A549 (cell line): ENCODE measurements around the gene ADAMTSL4. TPM values are rescaled to one million over a fixed set of nuclear protein-coding genes. Genes with fewer than 3 reads are reported as not detected.

ENCODE experiments used
- ATAC-seq, 2 experiments: fragments of 200-7000 bp in 1 of 2; fragments of >200 bp in 1 of 2; cut with Nextera tagmentation in 1 of 2; cut with Tn5 transposase in 1 of 2; 3 replicates each; pipeline versions ENCODE4 v1.8.0 to v1.9.1; 2018 to 2020; ENCODE audit warnings: mild to moderate bottlenecking in 1 of 2, moderate library complexity in 1 of 2
- CTCF ChIA-PET: fragments of 300-600 bp; sonication (Branson Sonifier 250); formaldehyde crosslinking; extraction: SDS; loops from one replicate; lab custom pipeline; 2021; ENCODE audit warnings: antibody characterized with exemption, inconsistent platforms; lab: Yijun Ruan, JAX
- POLR2A ChIA-PET: fragments of 350-600 bp; formaldehyde crosslinking; extraction: SDS; loops from one replicate; lab custom pipeline; 2021; ENCODE audit warnings: antibody characterized with exemption, inconsistent platforms; lab: Yijun Ruan, JAX
- DNase-seq, 2 experiments: peaks; one replicate each; pipeline versions ENCODE4 v3.0.0 to v3.0.0-alpha.2; 2011 to 2016; ENCODE audit warnings: low read depth in 1 of 2, low spot score in 1 of 2
- FAIRE-seq: peaks from 2 replicates; lab custom pipeline; 2011; peaks lifted over from hg19 to GRCh38; lab: Jason Lieb, UNC
- H3K27ac ChIP-seq, 2 experiments: fragments of >200 bp; sonication (Bioruptor Twin); formaldehyde crosslinking; 3 replicates each; pipeline ENCODE4 v1.5.1; 2016 to 2017
- H3K4me1 ChIP-seq: fragments of >200 bp; sonication (Bioruptor Twin); formaldehyde crosslinking; 3 replicates; pipeline ENCODE4 v1.6.1; 2016
- H3K4me2 ChIP-seq: fragments of >200 bp; sonication (Bioruptor Twin); formaldehyde crosslinking; 3 replicates; pipeline ENCODE4 v1.6.1; 2016
- H3K4me3 ChIP-seq: fragments of >200 bp; sonication (Bioruptor Twin); formaldehyde crosslinking; 3 replicates; pipeline ENCODE4 v1.5.1; 2016
- H3K9me3 ChIP-seq: fragments of >200 bp; sonication (Bioruptor Twin); formaldehyde crosslinking; 3 replicates; pipeline ENCODE4 v1.6.1; 2016
- CHD4 ChIP-seq: fragments of 200-600 bp; sonication (generic); IDR thresholded peaks from 2 replicates; pipeline ENCODE4 v1.6.1; 2016; ENCODE audit warnings: antibody characterized with exemption, mild to moderate bottlenecking, borderline replicate concordance
- FOSB ChIP-seq: fragments of 250-450 bp; sonication (Bioruptor Pico); IDR thresholded peaks from 2 replicates; pipeline ENCODE4 v1.5.0; 2020; ENCODE audit warnings: mild to moderate bottlenecking, moderate library complexity
- FOSL2 ChIP-seq, 2 experiments: fragments of 450-650 bp in 1 of 2; fragments of >200 bp in 1 of 2; sonication (Bioruptor Twin) in 1 of 2; formaldehyde crosslinking; IDR thresholded peaks; 2 replicates each; pipeline versions ENCODE4 v1.5.0 to v1.6.1; 2016 to 2020; ENCODE audit warnings: mild to moderate bottlenecking in 1 of 2, moderate library complexity in 1 of 2
- HEYL ChIP-seq: fragments of 250-450 bp; sonication (Bioruptor Pico); IDR thresholded peaks from 2 replicates; pipeline ENCODE4 v1.8.0; 2021; ENCODE audit warnings: mild to moderate bottlenecking, moderate library complexity
- HOXB13 ChIP-seq: fragments of 250-450 bp; sonication (Bioruptor Pico); IDR thresholded peaks from 2 replicates; pipeline ENCODE4 v1.5.0; 2020; ENCODE audit warnings: low read depth, mild to moderate bottlenecking, moderate library complexity
- HOXB5 ChIP-seq: fragments of 250-450 bp; sonication (Bioruptor Pico); IDR thresholded peaks from 2 replicates; pipeline ENCODE4 v1.5.0; 2020; ENCODE audit warnings: mild to moderate bottlenecking, moderate library complexity
- JUN ChIP-seq, 2 experiments: fragments of >200 bp; sonication (Bioruptor Twin); formaldehyde crosslinking; IDR thresholded peaks; 2 replicates in 1 of 2; 3 replicates in 1 of 2; pipeline ENCODE4 v1.6.1; 2016 to 2017
- MAFK ChIP-seq: fragments of 450-650 bp; IDR thresholded peaks from 2 replicates; pipeline ENCODE4 v1.6.1; 2014; ENCODE audit not compliant: partially characterized antibody
- MAZ ChIP-seq: fragments of 150-350 bp; IDR thresholded peaks from 2 replicates; pipeline ENCODE4 v1.6.1; 2014; ENCODE audit warnings: antibody characterized with exemption, low read depth, low read length, borderline replicate concordance
- NFE2L2 ChIP-seq: fragments of 150-350 bp; conservative IDR thresholded peaks from 2 replicates; pipeline ENCODE4 v1.6.1; 2014; ENCODE audit warnings: low read length
- NR3C1 ChIP-seq: fragments of >200 bp; sonication (Bioruptor Twin); formaldehyde crosslinking; IDR thresholded peaks from 3 replicates; pipeline ENCODE4 v1.6.1; 2017
- POLR2AphosphoS2 ChIP-seq: conservative IDR thresholded peaks from 2 replicates; pipeline ENCODE4 v1.6.1; 2012; ENCODE audit warnings: low read length, improper control_type of control experiment, inconsistent platforms
- RAD21 ChIP-seq, 2 experiments: fragments of >200 bp in 1 of 2; sonication (Bioruptor Twin) in 1 of 2; formaldehyde crosslinking in 1 of 2; IDR thresholded peaks in 1 of 2; conservative IDR thresholded peaks in 1 of 2; 2 replicates in 1 of 2; 3 replicates in 1 of 2; pipeline ENCODE4 v1.6.1; 2012 to 2018; ENCODE audit warnings: inconsistent platforms in 1 of 2
- RCOR1 ChIP-seq: fragments of 150-350 bp; IDR thresholded peaks from 2 replicates; pipeline ENCODE4 v1.6.1; 2014; ENCODE audit warnings: antibody characterized with exemption, low read length, low read depth
- RFX5 ChIP-seq: fragments of 450-650 bp; IDR thresholded peaks from 2 replicates; pipeline ENCODE4 v1.7.1; 2014; ENCODE audit warnings: antibody characterized with exemption, mild to moderate bottlenecking, moderate library complexity
- SMC3 ChIP-seq: fragments of >200 bp; sonication (Bioruptor Twin); formaldehyde crosslinking; IDR thresholded peaks from 3 replicates; pipeline ENCODE4 v1.6.1; 2018; ENCODE audit warnings: inconsistent platforms
- WGBS: methylation state at CpG from one replicate; pipeline ENCODE4 v1.1.6; 2017; ENCODE audit errors: missing lambda C conversion rate; 5-methylcytosine and 5-hydroxymethylcytosine counted together
- polyA plus RNA-seq, 4 experiments: library from polyadenylated mRNA; depleted of rRNA in 3 of 4; stranded (reverse); fragments of >200 nt; fragmentation: RNase III in 1 of 4; extraction: RNeasy Plus Mini Kit Qiagen cat#74134 plus additional on column Dnase treatment in 1 of 4; gene quantifications; 2 replicates in 3 of 4; 3 replicates in 1 of 4; pipeline ENCODE4 v1.2.3, GENCODE V29; 2011 to 2017
- TF ChIP-seq, protein P1 (sequence below): fragments of >200 bp; sonication (Bioruptor Twin); formaldehyde crosslinking; IDR thresholded peaks from 3 replicates; pipeline ENCODE4 v1.5.1; 2016
- TF ChIP-seq, protein P2 (sequence below): fragments of >200 bp; sonication (Bioruptor Twin); formaldehyde crosslinking; IDR thresholded peaks from 2 replicates; pipeline ENCODE4 v1.6.1; 2016
- TF ChIP-seq, protein P3 (sequence below): fragments of 200-600 bp; sonication (generic); IDR thresholded peaks from 2 replicates; pipeline ENCODE4 v1.6.1; 2016; ENCODE audit warnings: antibody characterized with exemption, mild to moderate bottlenecking, moderate library complexity
- TF ChIP-seq, protein P4 (sequence below): fragments of 450-650 bp; IDR thresholded peaks from 2 replicates; pipeline ENCODE4 v1.6.1; 2014; ENCODE audit warnings: antibody characterized with exemption
- TF ChIP-seq, protein P5 (sequence below): IDR thresholded peaks from 2 replicates; pipeline ENCODE4 v1.6.1; 2012
- TF ChIP-seq, protein P6 (sequence below): fragments of 250-450 bp; sonication (Bioruptor Pico); IDR thresholded peaks from 2 replicates; pipeline ENCODE4 v1.5.0; 2020; ENCODE audit warnings: low read depth, mild to moderate bottlenecking, moderate library complexity

The ADAMTSL4 gene
- polyA plus RNA-seq, 2 of the 4 experiments (the other 2 are of a cell fraction) = 1.3 to 2.0 TPM

DNA sequence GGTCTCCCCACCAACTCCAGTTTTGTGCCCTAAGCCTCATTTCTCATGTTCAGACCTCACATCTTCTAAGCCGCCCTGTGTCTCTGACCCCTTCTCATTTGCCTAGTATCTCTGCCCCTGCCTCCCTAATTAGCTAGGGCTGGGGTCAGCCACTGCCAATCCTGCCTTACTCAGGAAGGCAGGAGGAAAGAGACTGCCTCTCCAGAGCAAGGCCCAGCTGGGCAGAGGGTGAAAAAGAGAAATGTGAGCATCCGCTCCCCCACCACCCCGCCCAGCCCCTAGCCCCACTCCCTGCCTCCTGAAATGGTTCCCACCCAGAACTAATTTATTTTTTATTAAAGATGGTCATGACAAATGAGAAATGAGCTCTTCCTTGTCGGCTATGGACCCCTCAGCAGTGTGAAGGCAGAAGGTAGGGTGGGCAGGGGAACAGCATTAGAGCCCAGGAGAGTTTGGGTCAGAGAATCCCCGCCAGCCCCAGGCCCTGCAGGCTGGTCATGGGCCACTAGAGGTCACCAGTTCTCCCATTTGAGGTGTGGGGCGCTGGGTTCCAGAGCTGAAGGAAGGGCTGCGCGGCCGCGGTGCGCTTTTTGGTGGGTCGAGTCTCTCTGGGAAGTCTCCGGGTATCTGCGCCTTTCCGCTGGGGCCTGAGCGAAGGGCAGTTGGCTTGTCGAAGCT is 11.5 kb downstream of the ADAMTSL4 start:
- ATAC-seq = peak; percentile 44 to 66
- Histone ChIP-seq H3K9me3 (no peaks in the 10 kb centered on the region), H3K4me2 (peak overlapping the region; percentile 96), H3K4me1 (peaks cover 50% of the 10 kb centered on the region), H3K4me3 (peak overlapping the region; percentile 46), H3K27ac (peak overlapping the region; percentile 97 to 99)
- 17% methylated on average over 16 of the region's 17 CpGs for WGBS
- ChIA-PET POLR2A (interaction anchor here (0.7 to 7.6 kb wide), 19 partner anchors 9 to 420 kb away, joined by 3 to 201 read pairs (median 5); partner anchors contain the start of genes ENSA, FALEC, GOLPH3L and MCL1), CTCF (interaction anchor here (0.5 to 11.6 kb wide), 86 partner anchors 7 to 649 kb away, joined by 3 to 210 read pairs (median 4); partner anchors contain the start of genes ADAMTSL4, CTSK, ENSA and FALEC)
- FAIRE-seq = no peak
- TF ChIP-seq POLR2AphosphoS2 (peak; percentile 58; the same call in 1 of the 2 replicates), NFE2L2 (no peak), HEYL (no peak), RAD21 (conservative IDR thresholded peaks at IDR 0.05 in 1 of 2, IDR thresholded peaks at IDR 0.05 in 1 of 2) (peak; percentile 80 to 85), SMC3 (peak; percentile 79), MAZ (0 out of 2 replicates have a peak, but pooled peaks have one; percentile 12)
- TF ChIP-seq, protein P1, sequence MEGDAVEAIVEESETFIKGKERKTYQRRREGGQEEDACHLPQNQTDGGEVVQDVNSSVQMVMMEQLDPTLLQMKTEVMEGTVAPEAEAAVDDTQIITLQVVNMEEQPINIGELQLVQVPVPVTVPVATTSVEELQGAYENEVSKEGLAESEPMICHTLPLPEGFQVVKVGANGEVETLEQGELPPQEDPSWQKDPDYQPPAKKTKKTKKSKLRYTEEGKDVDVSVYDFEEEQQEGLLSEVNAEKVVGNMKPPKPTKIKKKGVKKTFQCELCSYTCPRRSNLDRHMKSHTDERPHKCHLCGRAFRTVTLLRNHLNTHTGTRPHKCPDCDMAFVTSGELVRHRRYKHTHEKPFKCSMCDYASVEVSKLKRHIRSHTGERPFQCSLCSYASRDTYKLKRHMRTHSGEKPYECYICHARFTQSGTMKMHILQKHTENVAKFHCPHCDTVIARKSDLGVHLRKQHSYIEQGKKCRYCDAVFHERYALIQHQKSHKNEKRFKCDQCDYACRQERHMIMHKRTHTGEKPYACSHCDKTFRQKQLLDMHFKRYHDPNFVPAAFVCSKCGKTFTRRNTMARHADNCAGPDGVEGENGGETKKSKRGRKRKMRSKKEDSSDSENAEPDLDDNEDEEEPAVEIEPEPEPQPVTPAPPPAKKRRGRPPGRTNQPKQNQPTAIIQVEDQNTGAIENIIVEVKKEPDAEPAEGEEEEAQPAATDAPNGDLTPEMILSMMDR = peak; percentile 87
- peak; percentile 90 to 91 for DNase-seq

DNA sequence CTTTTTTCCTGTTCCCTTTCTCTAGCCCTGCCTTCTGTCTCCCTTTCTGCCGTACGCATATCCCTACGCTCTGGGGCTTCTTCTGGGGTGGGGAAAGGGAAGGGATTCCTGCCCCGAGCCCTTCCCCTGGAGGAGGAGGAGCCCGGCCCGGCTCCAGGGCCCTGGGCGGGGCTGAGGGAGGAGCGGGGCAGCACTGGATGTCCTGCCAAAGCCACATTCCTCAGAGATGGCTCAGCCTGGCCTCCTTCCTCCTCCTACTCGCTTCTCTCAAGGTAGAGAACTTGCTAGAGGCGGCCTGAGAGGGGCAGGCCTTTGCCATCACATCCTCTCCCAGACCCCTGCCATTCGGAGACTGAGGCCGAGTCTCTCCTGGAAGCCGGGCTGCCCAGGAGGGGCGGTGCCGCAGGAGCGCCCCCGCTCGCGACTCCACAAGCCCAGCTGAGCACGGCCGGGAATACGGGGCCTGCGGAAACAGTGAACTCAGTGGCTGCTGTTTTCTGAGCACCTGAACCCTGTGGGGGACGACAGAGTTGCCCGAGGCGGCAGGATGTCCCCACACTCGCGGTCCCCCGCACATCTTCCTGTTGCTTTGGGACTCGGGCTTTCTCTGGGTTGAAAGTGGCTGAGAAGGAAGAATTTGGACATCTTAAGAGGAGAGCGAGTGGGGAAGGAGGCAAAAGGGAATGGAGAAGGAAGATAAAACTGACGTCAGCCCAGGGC is 12.2 kb downstream of the ADAMTSL4 start:
- ChIA-PET CTCF (interaction anchor here (0.5 to 11.6 kb wide), 71 partner anchors 7 to 648 kb away, joined by 3 to 210 read pairs (median 5); partner anchors contain the start of genes ADAMTSL4, CTSK, ENSA and FALEC), POLR2A (interaction anchor here (0.7 to 7.6 kb wide), 24 partner anchors 8 to 419 kb away, joined by 3 to 201 read pairs (median 6); partner anchors contain the start of genes ENSA, FALEC, GOLPH3L and MCL1)
- Histone ChIP-seq H3K4me2 (peak overlapping the region; percentile 96), H3K4me1 (peaks cover 51% of the 10 kb centered on the region), H3K27ac (peak overlapping the region; percentile 97 to 99), H3K4me3 (peak overlapping the region; percentile 46), H3K9me3 (no peaks in the 10 kb centered on the region)
- DNase-seq = peak; percentile 96 to 97
- FAIRE-seq = no peak
- WGBS = 1% methylated on average over 24 of the region's 32 CpGs
- peak; percentile 67 to 81 for ATAC-seq
- TF ChIP-seq, protein P2, sequence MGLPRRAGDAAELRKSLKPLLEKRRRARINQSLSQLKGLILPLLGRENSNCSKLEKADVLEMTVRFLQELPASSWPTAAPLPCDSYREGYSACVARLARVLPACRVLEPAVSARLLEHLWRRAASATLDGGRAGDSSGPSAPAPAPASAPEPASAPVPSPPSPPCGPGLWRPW = no peak
- TF ChIP-seq, protein P3, sequence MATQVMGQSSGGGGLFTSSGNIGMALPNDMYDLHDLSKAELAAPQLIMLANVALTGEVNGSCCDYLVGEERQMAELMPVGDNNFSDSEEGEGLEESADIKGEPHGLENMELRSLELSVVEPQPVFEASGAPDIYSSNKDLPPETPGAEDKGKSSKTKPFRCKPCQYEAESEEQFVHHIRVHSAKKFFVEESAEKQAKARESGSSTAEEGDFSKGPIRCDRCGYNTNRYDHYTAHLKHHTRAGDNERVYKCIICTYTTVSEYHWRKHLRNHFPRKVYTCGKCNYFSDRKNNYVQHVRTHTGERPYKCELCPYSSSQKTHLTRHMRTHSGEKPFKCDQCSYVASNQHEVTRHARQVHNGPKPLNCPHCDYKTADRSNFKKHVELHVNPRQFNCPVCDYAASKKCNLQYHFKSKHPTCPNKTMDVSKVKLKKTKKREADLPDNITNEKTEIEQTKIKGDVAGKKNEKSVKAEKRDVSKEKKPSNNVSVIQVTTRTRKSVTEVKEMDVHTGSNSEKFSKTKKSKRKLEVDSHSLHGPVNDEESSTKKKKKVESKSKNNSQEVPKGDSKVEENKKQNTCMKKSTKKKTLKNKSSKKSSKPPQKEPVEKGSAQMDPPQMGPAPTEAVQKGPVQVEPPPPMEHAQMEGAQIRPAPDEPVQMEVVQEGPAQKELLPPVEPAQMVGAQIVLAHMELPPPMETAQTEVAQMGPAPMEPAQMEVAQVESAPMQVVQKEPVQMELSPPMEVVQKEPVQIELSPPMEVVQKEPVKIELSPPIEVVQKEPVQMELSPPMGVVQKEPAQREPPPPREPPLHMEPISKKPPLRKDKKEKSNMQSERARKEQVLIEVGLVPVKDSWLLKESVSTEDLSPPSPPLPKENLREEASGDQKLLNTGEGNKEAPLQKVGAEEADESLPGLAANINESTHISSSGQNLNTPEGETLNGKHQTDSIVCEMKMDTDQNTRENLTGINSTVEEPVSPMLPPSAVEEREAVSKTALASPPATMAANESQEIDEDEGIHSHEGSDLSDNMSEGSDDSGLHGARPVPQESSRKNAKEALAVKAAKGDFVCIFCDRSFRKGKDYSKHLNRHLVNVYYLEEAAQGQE = no peak
- TF ChIP-seq HOXB5 (CRISPR knock-in tag) (no peak; the same call in 1 of the 2 replicates), HOXB13 (CRISPR knock-in tag) (peak; percentile 51; the same call in 1 of the 2 replicates), NR3C1 (no peak), CHD4 (no peak), FOSB (peak; percentile 15; the same call in 1 of the 2 replicates), RCOR1 (no peak), JUN (IDR thresholded peaks at IDR 0.05) (peak; percentile 83 to 88), FOSL2 (IDR thresholded peaks at IDR 0.05) (peak; percentile 19; the same call in 1 of the 2 replicates), FOSL2 (CRISPR knock-in tag; IDR thresholded peaks at IDR 0.05) (peak; percentile 87), MAFK (no peak), RFX5 (no peak)
- TF ChIP-seq, protein P4, sequence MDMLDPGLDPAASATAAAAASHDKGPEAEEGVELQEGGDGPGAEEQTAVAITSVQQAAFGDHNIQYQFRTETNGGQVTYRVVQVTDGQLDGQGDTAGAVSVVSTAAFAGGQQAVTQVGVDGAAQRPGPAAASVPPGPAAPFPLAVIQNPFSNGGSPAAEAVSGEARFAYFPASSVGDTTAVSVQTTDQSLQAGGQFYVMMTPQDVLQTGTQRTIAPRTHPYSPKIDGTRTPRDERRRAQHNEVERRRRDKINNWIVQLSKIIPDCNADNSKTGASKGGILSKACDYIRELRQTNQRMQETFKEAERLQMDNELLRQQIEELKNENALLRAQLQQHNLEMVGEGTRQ = no peak
- TF ChIP-seq, protein P5, sequence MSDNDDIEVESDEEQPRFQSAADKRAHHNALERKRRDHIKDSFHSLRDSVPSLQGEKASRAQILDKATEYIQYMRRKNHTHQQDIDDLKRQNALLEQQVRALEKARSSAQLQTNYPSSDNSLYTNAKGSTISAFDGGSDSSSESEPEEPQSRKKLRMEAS = peak; percentile 50
- TF ChIP-seq, protein P1 = 0 out of 3 replicates have a peak, but pooled peaks have one; percentile 33
- TF ChIP-seq, protein P6, sequence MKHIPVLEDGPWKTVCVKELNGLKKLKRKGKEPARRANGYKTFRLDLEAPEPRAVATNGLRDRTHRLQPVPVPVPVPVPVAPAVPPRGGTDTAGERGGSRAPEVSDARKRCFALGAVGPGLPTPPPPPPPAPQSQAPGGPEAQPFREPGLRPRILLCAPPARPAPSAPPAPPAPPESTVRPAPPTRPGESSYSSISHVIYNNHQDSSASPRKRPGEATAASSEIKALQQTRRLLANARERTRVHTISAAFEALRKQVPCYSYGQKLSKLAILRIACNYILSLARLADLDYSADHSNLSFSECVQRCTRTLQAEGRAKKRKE (CRISPR knock-in tag) = no peak
